IMR-90 (cell line): ENCODE measurements around the gene PTPRH. TPM values are rescaled to one million over a fixed set of nuclear protein-coding genes. Genes with fewer than 3 reads are reported as not detected.

Source experiments
- ATAC-seq: fragments of 200-7000 bp; cut with Tn5 transposase; 2 replicates; pipeline ENCODE4 v1.9.1; 2020; ENCODE audit warnings: low read depth, mild to moderate bottlenecking, moderate library complexity
- BruUV-seq: library from RNA; stranded (reverse); fragments of 400-500 nt; replicated peaks from 2 replicates; lab custom pipeline; 2021; lab: Mats Ljungman, UMichigan
- CTCF ChIA-PET: fragments of 300-600 bp; formaldehyde crosslinking; extraction: SDS; loops from one replicate; lab custom pipeline; 2021; ENCODE audit warnings: antibody characterized with exemption; lab: Yijun Ruan, JAX
- POLR2A ChIA-PET: fragments of 300-600 bp; sonication (Branson Sonifier 250); formaldehyde crosslinking; loops from one replicate; lab custom pipeline; 2022; ENCODE audit warnings: antibody characterized with exemption; ENCODE audit not compliant: unreplicated experiment; lab: Charles Lee
- DNase-seq: peaks from one replicate; pipeline ENCODE4 v3.0.0; 2013
- H2AFZ ChIP-seq: replicated peaks from 2 replicates; pipeline ENCODE3; 2013; ENCODE audit warnings: low read length, mild to moderate bottlenecking; ENCODE audit not compliant: poor library complexity
- H2AK5ac ChIP-seq: 2 replicates; pipeline ENCODE4 v1.6.1; 2013; ENCODE audit warnings: low read depth, low read length, inconsistent platforms
- H2AK9ac ChIP-seq: replicated peaks from 2 replicates; pipeline ENCODE3; 2013; ENCODE audit warnings: mild to moderate bottlenecking, low read depth, low read length, moderate library complexity; ENCODE audit not compliant: poor library complexity
- H2BK120ac ChIP-seq: 2 replicates; pipeline ENCODE4 v1.6.1; 2013; ENCODE audit warnings: low read depth, low read length, inconsistent platforms
- H2BK15ac ChIP-seq: 3 replicates; pipeline ENCODE4 v1.6.1; 2013; ENCODE audit warnings: low read depth, low read length, inconsistent platforms
- H2BK20ac ChIP-seq: 2 replicates; pipeline ENCODE4 v1.6.1; 2013; ENCODE audit warnings: low read depth, mild to moderate bottlenecking, inconsistent platforms, low read length, moderate library complexity
- H2BK5ac ChIP-seq: 2 replicates; pipeline ENCODE4 v1.6.1; 2013; ENCODE audit warnings: mild to moderate bottlenecking, low read depth, low read length, inconsistent platforms; ENCODE audit not compliant: poor library complexity, severe bottlenecking
- H3K14ac ChIP-seq: replicated peaks from 2 replicates; pipeline ENCODE4 v1.6.1; 2013; ENCODE audit warnings: low read depth, low read length, inconsistent platforms
- H3K18ac ChIP-seq: 2 replicates; pipeline ENCODE4 v1.6.1; 2013; ENCODE audit warnings: low read depth, low read length, control low read depth
- H3K23ac ChIP-seq: 2 replicates; pipeline ENCODE4 v1.6.1; 2013; ENCODE audit warnings: low read depth, low read length, inconsistent platforms
- H3K27ac ChIP-seq: 2 replicates; pipeline ENCODE4 v1.5.1; 2013; ENCODE audit warnings: mild to moderate bottlenecking, control low read depth, low read length; ENCODE audit not compliant: insufficient read depth
- H3K27me3 ChIP-seq: 2 replicates; pipeline ENCODE4 v1.6.1; 2013; ENCODE audit warnings: low read length; ENCODE audit not compliant: control insufficient read depth, insufficient read depth
- H3K36me3 ChIP-seq: 2 replicates; pipeline ENCODE4 v1.6.1; 2013; ENCODE audit warnings: low read length, mixed read lengths; ENCODE audit not compliant: control insufficient read depth, insufficient read depth
- H3K4ac ChIP-seq: 2 replicates; pipeline ENCODE4 v1.6.1; 2013; ENCODE audit warnings: low read depth, low read length, inconsistent platforms
- H3K4me1 ChIP-seq: 2 replicates; pipeline ENCODE4 v1.6.1; 2013; ENCODE audit warnings: low read length, mixed read lengths; ENCODE audit not compliant: control insufficient read depth, insufficient read depth
- H3K4me2 ChIP-seq: 2 replicates; pipeline ENCODE4 v1.6.1; 2013; ENCODE audit warnings: low read depth, mild to moderate bottlenecking, control low read depth, low read length, moderate library complexity
- H3K4me3 ChIP-seq: 2 replicates; pipeline ENCODE4 v1.5.1; 2013; ENCODE audit warnings: low read depth, mild to moderate bottlenecking, control low read depth, low read length, moderate library complexity; ENCODE audit not compliant: insufficient read depth
- H3K56ac ChIP-seq: 2 replicates; pipeline ENCODE4 v1.6.1; 2013; ENCODE audit warnings: low read length, inconsistent platforms; ENCODE audit not compliant: insufficient read depth; ENCODE audit errors: extremely low read depth
- H3K79me1 ChIP-seq, 2 experiments: 2 replicates each; pipeline ENCODE4 v1.6.1; 2013; ENCODE audit warnings: low read length in 2 of 2, inconsistent platforms in 1 of 2, low read depth in 1 of 2
- H3K9ac ChIP-seq: 2 replicates; pipeline ENCODE4 v1.6.1; 2013; ENCODE audit warnings: low read depth, low read length, control low read depth
- H3K9me1 ChIP-seq: 2 replicates; pipeline ENCODE4 v1.6.1; 2013; ENCODE audit warnings: low read length, inconsistent platforms; ENCODE audit not compliant: insufficient read depth
- H3K9me3 ChIP-seq: 2 replicates; pipeline ENCODE4 v1.6.1; 2013; ENCODE audit warnings: low read length; ENCODE audit not compliant: control insufficient read depth, insufficient read depth
- H4K20me1 ChIP-seq: 2 replicates; pipeline ENCODE4 v1.6.1; 2013; ENCODE audit warnings: low read length, inconsistent platforms; ENCODE audit not compliant: insufficient read depth
- H4K5ac ChIP-seq: 2 replicates; pipeline ENCODE4 v1.6.1; 2013; ENCODE audit warnings: mild to moderate bottlenecking, low read depth, low read length, control low read depth
- H4K8ac ChIP-seq, 2 experiments: 2 replicates each; pipeline ENCODE4 v1.6.1; 2013; ENCODE audit warnings: low read depth in 2 of 2, low read length in 2 of 2, control low read depth in 1 of 2, inconsistent platforms in 1 of 2
- H4K91ac ChIP-seq: 2 replicates; pipeline ENCODE4 v1.6.1; 2013; ENCODE audit warnings: low read depth, low read length, inconsistent platforms; ENCODE audit not compliant: insufficient read depth
- BHLHE40 ChIP-seq: fragments of 150-350 bp; IDR thresholded peaks from 2 replicates; pipeline ENCODE4 v1.6.1; 2016; ENCODE audit warnings: mild to moderate bottlenecking, low read depth, low read length
- CEBPB ChIP-seq: IDR thresholded peaks from 2 replicates; pipeline ENCODE4 v1.6.1; 2012; ENCODE audit warnings: low read depth, low read length, improper control_type of control experiment
- CTCF ChIP-seq: conservative IDR thresholded peaks from 2 replicates; pipeline ENCODE4 v1.5.1; 2012; ENCODE audit warnings: mild to moderate bottlenecking, low read depth, low read length, improper control_type of control experiment
- MAFK ChIP-seq: IDR thresholded peaks from 2 replicates; pipeline ENCODE4 v1.6.1; 2012; ENCODE audit warnings: low read depth, low read length, improper control_type of control experiment
- POLR2A ChIP-seq: IDR thresholded peaks from 2 replicates; pipeline ENCODE4 v1.6.1; 2012; ENCODE audit warnings: mild to moderate bottlenecking, low read depth, low read length
- RAD21 ChIP-seq: IDR thresholded peaks from 2 replicates; pipeline ENCODE4 v1.6.1; 2012; ENCODE audit warnings: low read length, improper control_type of control experiment
- RCOR1 ChIP-seq: IDR thresholded peaks from 2 replicates; pipeline ENCODE4 v1.6.1; 2012; ENCODE audit warnings: mild to moderate bottlenecking, low read length, improper control_type of control experiment; ENCODE audit not compliant: insufficient replicate concordance
- RFX5 ChIP-seq: IDR thresholded peaks from 2 replicates; pipeline ENCODE4 v1.8.0; 2012; ENCODE audit warnings: low read depth, mild to moderate bottlenecking, low read length, moderate library complexity
- SMC3 ChIP-seq: fragments of 150-350 bp; IDR thresholded peaks from 2 replicates; pipeline ENCODE4 v1.6.1; 2016; ENCODE audit warnings: low read depth, mild to moderate bottlenecking, antibody characterized with exemption, low read length, moderate library complexity
- WGBS, 2 experiments: methylation state at CpG; one replicate each; pipeline versions ENCODE4 v1.1.5 to v1.1.7; 2013; ENCODE audit warnings: missing lambda C conversion rate in 2 of 2; ENCODE audit not compliant: insufficient read length in 1 of 2; ENCODE audit errors: extremely low coverage in 2 of 2; 5-methylcytosine and 5-hydroxymethylcytosine counted together
- dilution Hi-C: fragments of 300-500 bp; cut with HindIII; formaldehyde crosslinking; loops from one replicate; pipeline ENCODE4 v1.14.3; 2018; ENCODE audit warnings: low sequenced_read_pairs; ENCODE audit not compliant: unreplicated experiment
- in situ Hi-C: fragments of 300-500 bp; cut with MboI; formaldehyde crosslinking; loops from 3 replicates; pipeline ENCODE4 v1.14.3; 2019; ENCODE audit warnings: low sequenced_read_pairs, inconsistent platforms, mixed read lengths
- intact Hi-C: fragments of 100-400 bp; cut with micrococcal nuclease; formaldehyde crosslinking; loops from 2 replicates; pipeline ENCODE4 v1.10.0; 2022
- polyA plus RNA-seq, 3 experiments: library from polyadenylated mRNA; depleted of rRNA; stranded (reverse); fragments of >200 nt; gene quantifications; 2 replicates each; pipeline ENCODE4 v1.2.3, GENCODE V29; 2012; ENCODE audit warnings: low replicate concordance in 1 of 3
- total RNA-seq: library from RNA; depleted of rRNA; stranded (reverse); fragments of >200 nt; gene quantifications from 2 replicates; pipeline ENCODE4 v1.2.3, GENCODE V29; 2012

Gene PTPRH
- total and polyA plus RNA-seq, 2 of the 4 experiments (the other 2 are of a cell fraction) = 1.3 to 3.4 TPM

GRCh38 chr19:55161571-55162322 is 47.6 kb downstream of the PTPRH start:
- peaks cover 2% of the 10 kb centered on the region; the same call in 1 of the 2 replicates for H3K9me1 ChIP-seq
- dilution Hi-C loops (no loop called here), intact Hi-C loops (no loop called here), in situ Hi-C loops (no loop called here)
- H3K79me1 ChIP-seq = no peaks in the 10 kb centered on the region
- H3K4me2 ChIP-seq = no peak overlapping the region
- no peak overlapping the region for H3K9ac ChIP-seq
- no peak overlapping the region for H2BK15ac ChIP-seq
- no peak overlapping the region for H3K4ac ChIP-seq
- H2BK5ac ChIP-seq = no peak overlapping the region
- H4K91ac ChIP-seq = no peak overlapping the region
- H3K27me3 ChIP-seq = peaks cover 30% of the 10 kb centered on the region
- DNase-seq = no peak
- no peak overlapping the region for H2BK120ac ChIP-seq
- no peaks in the 10 kb centered on the region for H4K20me1 ChIP-seq
- H3K23ac ChIP-seq = no peak overlapping the region
- H3K18ac ChIP-seq = no peak overlapping the region
- H3K56ac ChIP-seq = no peak overlapping the region
- H2AK9ac ChIP-seq = no peak overlapping the region
- no peak overlapping the region for H4K8ac ChIP-seq
- WGBS, 2 experiments = 15% methylated on average over 21 of the region's 61 CpGs; no CpG with 5 or more reads in 1 of the 2 experiments
- peaks cover 2% of the 10 kb centered on the region; the same call in 1 of the 2 replicates for H3K4me1 ChIP-seq
- H4K5ac ChIP-seq = no peak overlapping the region
- no peak overlapping the region for H2BK20ac ChIP-seq
- H3K36me3 ChIP-seq = no peaks in the 10 kb centered on the region
- TF ChIP-seq RAD21 (no peak), MAFK (no peak), SMC3 (no peak), CTCF (no peak), RFX5 (no peak), CEBPB (no peak), POLR2A (no peak), RCOR1 (no peak), BHLHE40 (no peak)
- ChIA-PET CTCF (no interaction called here), POLR2A (no interaction called here)
- ATAC-seq = no peak
- BruUV-seq = no TSS peak
- H3K4me3 ChIP-seq = no peak overlapping the region
- no peaks in the 10 kb centered on the region for H3K9me3 ChIP-seq
- H3K27ac ChIP-seq = no peak overlapping the region
- H2AFZ ChIP-seq = peak overlapping the region; percentile 43
- no peak overlapping the region for H3K14ac ChIP-seq
- no peak overlapping the region for H2AK5ac ChIP-seq
